GM12878 (cell line): Measurements from ENCODE around the gene BRME1. TPM values are rescaled to one million over a fixed set of nuclear protein-coding genes. Genes with fewer than 3 reads are reported as not detected.

Experiments used
- HDAC6 ChIP-seq: fragments of 200-600 bp; sonication (generic); IDR thresholded peaks from one replicate; pipeline ENCODE4 v1.8.0; 2017; ENCODE audit warnings: antibody characterized with exemption; ENCODE audit not compliant: unreplicated experiment
- MEF2A ChIP-seq: IDR thresholded peaks from 2 replicates; pipeline ENCODE4 v1.6.1; 2011; ENCODE audit warnings: low read depth, mild to moderate bottlenecking, low read length, moderate library complexity; ENCODE audit not compliant: insufficient read depth
- NFIC ChIP-seq: IDR thresholded peaks from 2 replicates; pipeline ENCODE4 v1.6.1; 2012; ENCODE audit warnings: low read depth, mild to moderate bottlenecking, inconsistent platforms, low read length, moderate library complexity
- NR2C2 ChIP-seq: IDR thresholded peaks from 2 replicates; pipeline ENCODE4 v1.6.1; 2011; ENCODE audit warnings: borderline replicate concordance, low read depth; ENCODE audit not compliant: control insufficient read depth, insufficient read length
- POLR2A ChIP-seq: IDR thresholded peaks from 2 replicates; pipeline ENCODE4 v1.6.1; 2011; ENCODE audit warnings: low read depth, mild to moderate bottlenecking, low read length
- RBBP5 ChIP-seq: fragments of 200-600 bp; sonication (generic); conservative IDR thresholded peaks from 2 replicates; pipeline ENCODE4 v1.6.1; 2016
- RCOR1 ChIP-seq: conservative IDR thresholded peaks from 2 replicates; pipeline ENCODE4 v1.6.1; 2012; ENCODE audit warnings: low read depth, low read length, improper control_type of control experiment
- SIN3A ChIP-seq: IDR thresholded peaks from 2 replicates; pipeline ENCODE4 v1.6.1; 2012; ENCODE audit warnings: low read depth, low read length, improper control_type of control experiment
- SIX5 ChIP-seq: IDR thresholded peaks from 2 replicates; pipeline ENCODE4 v1.6.1; 2011; ENCODE audit warnings: mild to moderate bottlenecking, low read depth, low read length, moderate library complexity; ENCODE audit not compliant: severe bottlenecking
- SMC3 ChIP-seq: IDR thresholded peaks from 2 replicates; pipeline ENCODE4 v1.6.1; 2011; ENCODE audit warnings: low read length, improper control_type of control experiment, borderline replicate concordance
- SPI1 ChIP-seq: IDR thresholded peaks from 2 replicates; pipeline ENCODE4 v1.6.1; 2011; ENCODE audit warnings: low read depth, mild to moderate bottlenecking, low read length, moderate library complexity, borderline replicate concordance; ENCODE audit not compliant: insufficient read depth
- TAF1 ChIP-seq: IDR thresholded peaks from 2 replicates; pipeline ENCODE4 v1.6.1; 2011; ENCODE audit warnings: mild to moderate bottlenecking, low read depth, low read length, borderline replicate concordance
- polyA plus RNA-seq, 11 experiments: library from polyadenylated mRNA; depleted of rRNA in 4 of 11; unstranded in 6 of 11; stranded (reverse) in 5 of 11; fragments of >200 nt; fragmentation: Nextera tagmentation in 4 of 11; fragmentation: Illumina TruSeq in 1 of 11; extraction: Ambion mirVana in 4 of 11; extraction: Trizol in 1 of 11; gene quantifications; 1 replicate in 1 of 11; 2 replicates in 10 of 11; pipeline versions ENCODE4 v1.2.1 to v1.2.3, GENCODE V29; 2011 to 2016; ENCODE audit warnings: inconsistent platforms in 2 of 11, missing spikeins in 2 of 11, low read depth in 1 of 11
- total RNA-seq, 4 experiments: library from RNA; depleted of rRNA in 3 of 4; stranded (reverse); fragments of >200 nt in 3 of 4; fragmentation: Illumina TruSeq in 1 of 4; extraction: Trizol in 1 of 4; gene quantifications; 2 replicates each; pipeline versions ENCODE4 v1.2.1 to v1.2.3, GENCODE V29; 2013 to 2021
- TF ChIP-seq, protein P1 (sequence below): fragments of 450-650 bp; formaldehyde crosslinking; IDR thresholded peaks from 2 replicates; pipeline ENCODE4 v1.4.0; 2020; ENCODE audit warnings: mild to moderate bottlenecking, moderate library complexity
- TF ChIP-seq, protein P2 (sequence below): fragments of 450-650 bp; IDR thresholded peaks from 2 replicates; pipeline ENCODE4 v1.6.1; 2017; ENCODE audit warnings: borderline replicate concordance
- TF ChIP-seq, protein P3 (sequence below), 3 experiments: IDR thresholded peaks in 2 of 3; conservative IDR thresholded peaks in 1 of 3; 2 replicates each; pipeline ENCODE4 v1.5.1; 2011; ENCODE audit warnings: low read depth in 3 of 3, low read length in 3 of 3, mild to moderate bottlenecking in 3 of 3, control low read depth in 2 of 3, moderate library complexity in 2 of 3, inconsistent platforms in 1 of 3, mixed read lengths in 1 of 3; ENCODE audit not compliant: control insufficient read depth in 2 of 3, insufficient read depth in 1 of 3; ENCODE audit errors: extremely low read depth in 1 of 3
- TF ChIP-seq, protein P4 (sequence below): IDR thresholded peaks from 2 replicates; pipeline ENCODE4 v1.6.1; 2012; ENCODE audit warnings: improper control_type of control experiment, low read depth, low read length; ENCODE audit not compliant: insufficient replicate concordance

The BRME1 gene
- total and polyA plus RNA-seq, 10 of the 15 experiments (the other 5 are each of a cell fraction or from before 2014, with no cell fraction given) = 0.07 to 2.2 (median 1.1) TPM; not detected in 1

- TF ChIP-seq, protein P1, sequence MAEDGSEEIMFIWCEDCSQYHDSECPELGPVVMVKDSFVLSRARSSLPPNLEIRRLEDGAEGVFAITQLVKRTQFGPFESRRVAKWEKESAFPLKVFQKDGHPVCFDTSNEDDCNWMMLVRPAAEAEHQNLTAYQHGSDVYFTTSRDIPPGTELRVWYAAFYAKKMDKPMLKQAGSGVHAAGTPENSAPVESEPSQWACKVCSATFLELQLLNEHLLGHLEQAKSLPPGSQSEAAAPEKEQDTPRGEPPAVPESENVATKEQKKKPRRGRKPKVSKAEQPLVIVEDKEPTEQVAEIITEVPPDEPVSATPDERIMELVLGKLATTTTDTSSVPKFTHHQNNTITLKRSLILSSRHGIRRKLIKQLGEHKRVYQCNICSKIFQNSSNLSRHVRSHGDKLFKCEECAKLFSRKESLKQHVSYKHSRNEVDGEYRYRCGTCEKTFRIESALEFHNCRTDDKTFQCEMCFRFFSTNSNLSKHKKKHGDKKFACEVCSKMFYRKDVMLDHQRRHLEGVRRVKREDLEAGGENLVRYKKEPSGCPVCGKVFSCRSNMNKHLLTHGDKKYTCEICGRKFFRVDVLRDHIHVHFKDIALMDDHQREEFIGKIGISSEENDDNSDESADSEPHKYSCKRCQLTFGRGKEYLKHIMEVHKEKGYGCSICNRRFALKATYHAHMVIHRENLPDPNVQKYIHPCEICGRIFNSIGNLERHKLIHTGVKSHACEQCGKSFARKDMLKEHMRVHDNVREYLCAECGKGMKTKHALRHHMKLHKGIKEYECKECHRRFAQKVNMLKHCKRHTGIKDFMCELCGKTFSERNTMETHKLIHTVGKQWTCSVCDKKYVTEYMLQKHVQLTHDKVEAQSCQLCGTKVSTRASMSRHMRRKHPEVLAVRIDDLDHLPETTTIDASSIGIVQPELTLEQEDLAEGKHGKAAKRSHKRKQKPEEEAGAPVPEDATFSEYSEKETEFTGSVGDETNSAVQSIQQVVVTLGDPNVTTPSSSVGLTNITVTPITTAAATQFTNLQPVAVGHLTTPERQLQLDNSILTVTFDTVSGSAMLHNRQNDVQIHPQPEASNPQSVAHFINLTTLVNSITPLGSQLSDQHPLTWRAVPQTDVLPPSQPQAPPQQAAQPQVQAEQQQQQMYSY (CRISPR knock-in tag) = no peak
- TF ChIP-seq SMC3 = peak; percentile 93
- TF ChIP-seq RCOR1 = no peak; the same call in 1 of the 2 replicates
- TF ChIP-seq, protein P2, sequence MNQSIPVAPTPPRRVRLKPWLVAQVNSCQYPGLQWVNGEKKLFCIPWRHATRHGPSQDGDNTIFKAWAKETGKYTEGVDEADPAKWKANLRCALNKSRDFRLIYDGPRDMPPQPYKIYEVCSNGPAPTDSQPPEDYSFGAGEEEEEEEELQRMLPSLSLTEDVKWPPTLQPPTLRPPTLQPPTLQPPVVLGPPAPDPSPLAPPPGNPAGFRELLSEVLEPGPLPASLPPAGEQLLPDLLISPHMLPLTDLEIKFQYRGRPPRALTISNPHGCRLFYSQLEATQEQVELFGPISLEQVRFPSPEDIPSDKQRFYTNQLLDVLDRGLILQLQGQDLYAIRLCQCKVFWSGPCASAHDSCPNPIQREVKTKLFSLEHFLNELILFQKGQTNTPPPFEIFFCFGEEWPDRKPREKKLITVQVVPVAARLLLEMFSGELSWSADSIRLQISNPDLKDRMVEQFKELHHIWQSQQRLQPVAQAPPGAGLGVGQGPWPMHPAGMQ = no peak
- TF ChIP-seq, protein P3, sequence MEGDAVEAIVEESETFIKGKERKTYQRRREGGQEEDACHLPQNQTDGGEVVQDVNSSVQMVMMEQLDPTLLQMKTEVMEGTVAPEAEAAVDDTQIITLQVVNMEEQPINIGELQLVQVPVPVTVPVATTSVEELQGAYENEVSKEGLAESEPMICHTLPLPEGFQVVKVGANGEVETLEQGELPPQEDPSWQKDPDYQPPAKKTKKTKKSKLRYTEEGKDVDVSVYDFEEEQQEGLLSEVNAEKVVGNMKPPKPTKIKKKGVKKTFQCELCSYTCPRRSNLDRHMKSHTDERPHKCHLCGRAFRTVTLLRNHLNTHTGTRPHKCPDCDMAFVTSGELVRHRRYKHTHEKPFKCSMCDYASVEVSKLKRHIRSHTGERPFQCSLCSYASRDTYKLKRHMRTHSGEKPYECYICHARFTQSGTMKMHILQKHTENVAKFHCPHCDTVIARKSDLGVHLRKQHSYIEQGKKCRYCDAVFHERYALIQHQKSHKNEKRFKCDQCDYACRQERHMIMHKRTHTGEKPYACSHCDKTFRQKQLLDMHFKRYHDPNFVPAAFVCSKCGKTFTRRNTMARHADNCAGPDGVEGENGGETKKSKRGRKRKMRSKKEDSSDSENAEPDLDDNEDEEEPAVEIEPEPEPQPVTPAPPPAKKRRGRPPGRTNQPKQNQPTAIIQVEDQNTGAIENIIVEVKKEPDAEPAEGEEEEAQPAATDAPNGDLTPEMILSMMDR (IDR thresholded peaks at IDR 0.05 in 2 of 3, conservative IDR thresholded peaks at IDR 0.05 in 1 of 3; ENCODE audit: control insufficient read depth in 2 of 3, extremely low read depth in 1 of 3, insufficient read depth in 1 of 3, low read depth in 3 of 3, low read length in 3 of 3) = peak; percentile 87 to 98 (median 93)
- TF ChIP-seq POLR2A = peak; percentile 87
- TF ChIP-seq SIN3A = 0 out of 2 replicates have a peak, but pooled peaks have one; percentile 13
- TF ChIP-seq TAF1 = no peak; the same call in 1 of the 2 replicates
- TF ChIP-seq, protein P4, sequence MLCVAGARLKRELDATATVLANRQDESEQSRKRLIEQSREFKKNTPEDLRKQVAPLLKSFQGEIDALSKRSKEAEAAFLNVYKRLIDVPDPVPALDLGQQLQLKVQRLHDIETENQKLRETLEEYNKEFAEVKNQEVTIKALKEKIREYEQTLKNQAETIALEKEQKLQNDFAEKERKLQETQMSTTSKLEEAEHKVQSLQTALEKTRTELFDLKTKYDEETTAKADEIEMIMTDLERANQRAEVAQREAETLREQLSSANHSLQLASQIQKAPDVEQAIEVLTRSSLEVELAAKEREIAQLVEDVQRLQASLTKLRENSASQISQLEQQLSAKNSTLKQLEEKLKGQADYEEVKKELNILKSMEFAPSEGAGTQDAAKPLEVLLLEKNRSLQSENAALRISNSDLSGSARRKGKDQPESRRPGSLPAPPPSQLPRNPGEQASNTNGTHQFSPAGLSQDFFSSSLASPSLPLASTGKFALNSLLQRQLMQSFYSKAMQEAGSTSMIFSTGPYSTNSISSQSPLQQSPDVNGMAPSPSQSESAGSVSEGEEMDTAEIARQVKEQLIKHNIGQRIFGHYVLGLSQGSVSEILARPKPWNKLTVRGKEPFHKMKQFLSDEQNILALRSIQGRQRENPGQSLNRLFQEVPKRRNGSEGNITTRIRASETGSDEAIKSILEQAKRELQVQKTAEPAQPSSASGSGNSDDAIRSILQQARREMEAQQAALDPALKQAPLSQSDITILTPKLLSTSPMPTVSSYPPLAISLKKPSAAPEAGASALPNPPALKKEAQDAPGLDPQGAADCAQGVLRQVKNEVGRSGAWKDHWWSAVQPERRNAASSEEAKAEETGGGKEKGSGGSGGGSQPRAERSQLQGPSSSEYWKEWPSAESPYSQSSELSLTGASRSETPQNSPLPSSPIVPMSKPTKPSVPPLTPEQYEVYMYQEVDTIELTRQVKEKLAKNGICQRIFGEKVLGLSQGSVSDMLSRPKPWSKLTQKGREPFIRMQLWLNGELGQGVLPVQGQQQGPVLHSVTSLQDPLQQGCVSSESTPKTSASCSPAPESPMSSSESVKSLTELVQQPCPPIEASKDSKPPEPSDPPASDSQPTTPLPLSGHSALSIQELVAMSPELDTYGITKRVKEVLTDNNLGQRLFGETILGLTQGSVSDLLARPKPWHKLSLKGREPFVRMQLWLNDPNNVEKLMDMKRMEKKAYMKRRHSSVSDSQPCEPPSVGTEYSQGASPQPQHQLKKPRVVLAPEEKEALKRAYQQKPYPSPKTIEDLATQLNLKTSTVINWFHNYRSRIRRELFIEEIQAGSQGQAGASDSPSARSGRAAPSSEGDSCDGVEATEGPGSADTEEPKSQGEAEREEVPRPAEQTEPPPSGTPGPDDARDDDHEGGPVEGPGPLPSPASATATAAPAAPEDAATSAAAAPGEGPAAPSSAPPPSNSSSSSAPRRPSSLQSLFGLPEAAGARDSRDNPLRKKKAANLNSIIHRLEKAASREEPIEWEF = peak; percentile 92
- TF ChIP-seq HDAC6 = no peak
- TF ChIP-seq SIX5 = no peak
- no peak for TF ChIP-seq NR2C2
- TF ChIP-seq MEF2A = peak; percentile 76; the same call in 1 of the 2 replicates
- no peak for TF ChIP-seq RBBP5
- TF ChIP-seq SPI1 = peak; percentile 36; the same call in 1 of the 2 replicates
- TF ChIP-seq NFIC = peak; percentile 89; the same call in 1 of the 2 replicates
These were observed 44.0 kb downstream of the BRME1 start (continued) for GRCh38 chr19:13861714-13862531.
